ENCODE results near the gene JMJD6.
A peak's percentile ranks its signal among the peaks of the same experiment; 100 is the strongest.
"Not testable (repeated sequence)": the region's sequence is repeated elsewhere in the genome, so short reads cannot be mapped to it uniquely, and the experiment has no call there.

The JMJD6 gene

GRCh38 chr17:76744747-76745146 lies 18.3 kb upstream of the JMJD6 start:
- CTCF ChIA-PET: no interaction called here
- POLR2A ChIA-PET: no interaction called here
- no peak for TF ChIP-seq CTCF (IDR thresholded peaks at IDR 0.05; ENCODE audit: control extremely low read depth, extremely low read depth, low read depth, missing control alignments)
- DNase-seq (ENCODE audit: extremely low spot score): no peak

DNA sequence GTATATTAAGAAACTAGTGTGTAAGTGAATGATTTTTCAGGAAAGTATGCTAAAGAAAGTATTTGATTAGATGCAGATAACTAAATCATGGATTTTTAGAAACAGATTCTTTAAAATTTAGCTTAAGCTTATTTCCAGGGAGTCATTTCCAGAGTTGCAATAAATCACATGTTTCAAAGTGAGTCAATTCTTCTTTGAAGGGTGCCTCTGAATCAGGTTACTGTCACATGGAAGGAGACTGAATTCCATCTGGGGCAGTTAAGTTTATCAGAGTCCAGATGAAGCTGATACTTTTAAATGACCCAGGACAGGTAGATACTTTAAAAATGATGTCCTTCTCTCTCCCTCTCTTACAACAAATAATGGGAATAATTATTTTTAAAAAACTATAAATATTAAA lies 16.6 kb upstream of the JMJD6 start:
- no peak for TF ChIP-seq CTCF (IDR thresholded peaks at IDR 0.05; ENCODE audit: control extremely low read depth, extremely low read depth, low read depth, missing control alignments)
- POLR2A ChIA-PET: no interaction called here
- CTCF ChIA-PET: no interaction called here
- no peak for DNase-seq (ENCODE audit: extremely low spot score)

DNA sequence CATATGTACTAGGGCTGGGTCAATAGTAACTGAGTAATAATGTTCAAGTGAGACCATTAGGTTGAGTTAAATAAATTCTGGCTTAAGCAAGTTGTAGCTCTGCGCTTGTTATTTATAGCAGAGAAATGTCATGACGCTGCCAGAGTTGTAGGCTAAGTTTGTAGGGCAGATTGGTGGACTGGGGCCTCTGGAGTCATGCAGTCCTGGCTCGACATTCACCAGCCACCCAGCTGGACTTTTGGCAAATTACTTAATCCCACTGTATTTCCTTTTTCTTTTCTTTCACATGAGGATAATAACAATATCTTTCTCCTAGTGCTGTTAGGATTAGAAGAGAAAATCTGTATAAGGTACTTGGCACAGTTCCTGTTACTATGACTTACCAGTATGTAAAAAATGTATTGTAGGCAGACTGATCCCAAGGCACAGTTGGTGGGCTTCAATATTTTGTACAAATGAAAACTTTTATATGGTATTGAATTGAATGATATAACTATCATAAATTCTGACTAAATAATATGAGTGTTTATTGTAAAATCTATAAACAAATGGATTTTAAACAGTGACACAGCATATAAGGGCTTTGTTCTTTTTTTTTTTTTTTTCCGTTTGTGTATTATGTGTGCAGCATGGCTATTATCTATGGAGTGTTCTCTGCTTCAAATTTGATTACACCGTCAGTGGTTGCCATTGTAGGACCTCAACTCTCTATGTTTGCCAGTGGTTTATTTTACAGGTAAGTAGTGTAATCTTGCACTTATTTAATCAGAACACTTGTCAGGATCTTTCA lies 14.1 kb upstream of the JMJD6 start:
- no peak for DNase-seq (ENCODE audit: extremely low spot score)
- TF ChIP-seq CTCF (IDR thresholded peaks at IDR 0.05; ENCODE audit: control extremely low read depth, extremely low read depth, low read depth, missing control alignments): no peak
- CTCF ChIA-PET: interaction anchor here (1.4 kb wide), 1 partner anchor 59 kb away, joined by 3 read pairs; no protein-coding TSS in a partner anchor
- POLR2A ChIA-PET: interaction anchor here (0.6 kb wide), 1 partner anchor 9 kb away, joined by 6 read pairs; no protein-coding TSS in a partner anchor

DNA sequence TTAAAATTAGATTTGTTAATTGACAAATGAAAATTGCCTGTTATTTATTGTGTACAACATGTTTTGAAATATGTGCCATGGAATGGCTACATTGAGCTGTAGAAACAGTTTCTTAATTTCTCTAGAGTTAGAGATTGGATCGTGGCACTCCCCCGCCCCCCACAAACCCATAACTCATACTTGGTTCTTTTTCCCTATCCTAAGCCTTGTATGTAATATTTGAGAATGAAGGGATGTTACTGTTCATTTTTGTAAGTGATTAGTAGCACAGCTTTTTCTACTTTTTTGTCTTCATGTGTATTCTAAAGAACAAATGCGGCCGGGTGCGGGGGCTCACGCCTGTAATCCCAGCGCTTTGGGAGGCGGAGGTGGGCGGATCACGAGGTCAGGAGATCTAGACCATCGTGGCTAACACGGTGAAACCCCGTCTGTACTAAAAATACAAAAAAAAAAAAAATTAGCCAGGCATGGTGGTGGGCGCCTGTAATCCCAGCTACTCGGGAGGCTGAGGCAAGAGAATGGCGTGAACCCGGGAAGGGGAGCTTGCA lies 13.2 kb upstream of the JMJD6 start:
- ChIA-PET CTCF (interaction anchor here (1.4 to 1.8 kb wide), 2 partner anchors 9 to 58 kb away, joined by 3 to 4 read pairs; no protein-coding TSS in a partner anchor), POLR2A (interaction anchor here (0.6 to 0.7 kb wide), 2 partner anchors 10 to 15 kb away, joined by 4 to 6 read pairs; no protein-coding TSS in a partner anchor)
- not testable (repeated sequence) for DNase-seq (ENCODE audit: extremely low spot score)

GRCh38 chr17:76738468-76738850 lies 12.1 kb upstream of the JMJD6 start:
- TF ChIP-seq CTCF (IDR thresholded peaks at IDR 0.05; ENCODE audit: control extremely low read depth, extremely low read depth, low read depth, missing control alignments): no peak
- no peak for DNase-seq (ENCODE audit: extremely low spot score)
- ChIA-PET POLR2A (interaction anchor here (3.4 kb wide), 1 partner anchor 11 kb away, joined by 58 read pairs; the partner anchor contains the start of genes JMJD6 and METTL23), CTCF (interaction anchor here (1.0 to 3.0 kb wide), 3 partner anchors 10 to 24 kb away, joined by 3 to 13 read pairs (median 4); no protein-coding TSS in a partner anchor)

DNA sequence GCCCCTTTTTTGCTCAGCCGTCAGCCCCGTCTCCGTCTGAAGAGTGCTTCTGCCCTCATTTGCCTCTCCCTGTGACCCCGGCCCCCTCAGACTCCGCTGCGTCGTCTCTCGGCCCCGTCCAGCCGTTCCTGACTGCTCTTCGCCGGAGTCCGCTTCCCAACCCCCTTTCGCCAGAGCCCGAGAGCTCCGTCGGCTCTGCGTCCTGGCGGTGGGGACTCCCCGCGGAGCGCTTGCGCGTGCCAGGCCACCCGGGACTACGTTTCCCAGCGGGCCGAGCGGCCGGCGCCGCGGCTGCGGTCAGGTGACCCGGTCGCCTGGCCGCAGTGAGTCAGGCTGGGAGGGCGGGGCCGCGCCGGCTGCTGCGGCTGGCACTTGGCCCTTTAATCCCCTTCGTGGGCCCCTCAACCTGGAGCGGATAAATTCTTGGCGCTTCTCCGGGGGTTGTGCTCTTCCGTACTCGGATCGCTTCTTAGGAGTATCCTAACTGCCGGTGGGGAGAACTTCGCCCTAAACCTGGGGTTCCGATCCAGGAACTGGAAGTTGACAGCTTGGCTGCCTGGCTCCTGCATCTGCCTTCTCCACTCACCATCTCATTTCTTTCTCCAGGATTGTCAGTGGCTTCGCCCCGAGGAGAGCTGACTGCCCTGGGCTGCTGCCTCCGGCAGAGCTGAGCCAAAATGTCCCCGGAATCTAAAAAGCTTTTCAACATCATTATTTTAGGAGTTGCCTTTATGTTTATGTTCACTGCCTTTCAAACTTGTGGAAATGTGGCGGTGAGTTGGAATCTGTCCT lies 11.5 kb upstream of the JMJD6 start, which contains the start of gene MFSD11:
MFSD11 (plus strand) TSS at position 444 of the 792 bp plus-strand sequence; CDS start at position 678, 234 bp downstream.
- DNase-seq (ENCODE audit: extremely low spot score): peak; percentile 93
- CTCF ChIA-PET: interaction anchor here (1.0 to 3.0 kb wide), 3 partner anchors 10 to 24 kb away, joined by 3 to 13 read pairs (median 4); no protein-coding TSS in a partner anchor
- POLR2A ChIA-PET: interaction anchor here (0.6 to 3.4 kb wide), 4 partner anchors 11 to 358 kb away, joined by 5 to 58 read pairs (median 6); partner anchors contain the start of genes JMJD6 and METTL23
- TF ChIP-seq CTCF (IDR thresholded peaks at IDR 0.05; ENCODE audit: control extremely low read depth, extremely low read depth, low read depth, missing control alignments): no peak

Measured in GM10248 (cell line).